B cell (primary cell): Measurements from ENCODE around the gene AGAP9.
"Not testable (repeated sequence)": the region's sequence is repeated elsewhere in the genome, so short reads cannot be mapped to it uniquely, and the experiment has no call there.

ENCODE experiments used
- CTCF ChIP-seq: fragments of 200-600 bp; IDR thresholded peaks from one replicate; pipeline ENCODE4 v1.8.0; 2022; ENCODE audit warnings: antibody characterized with exemption, mild to moderate bottlenecking
- EZH2 ChIP-seq: IDR thresholded peaks from 2 replicates; pipeline ENCODE4 v1.6.1; 2012; ENCODE audit warnings: borderline replicate concordance, low read depth, mild to moderate bottlenecking, moderate library complexity, low read length; ENCODE audit not compliant: insufficient read depth, poor library complexity, severe bottlenecking

GRCh38 chr10:47455350-47456078, 67.9 kb downstream of the AGAP9 start:
- not testable (repeated sequence) for TF ChIP-seq CTCF, EZH2
